ENCODE results near the gene PTPRN2.

The PTPRN2 gene

GRCh38 chr7:158369290-158369689, 218.3 kb downstream of the PTPRN2 start:
- Mint-ChIP-seq H3K9me3 (peaks cover 5% of the 10 kb centered on the region), H3K27me3 (ENCODE audit: low read depth, poor library complexity) (peaks cover 33% of the 10 kb centered on the region), H3K4me3 (no peak overlapping the region), H3K36me3 (ENCODE audit: low read depth) (no peaks in the 10 kb centered on the region), H3K27ac (no peak overlapping the region), H3K4me1 (peaks cover 3% of the 10 kb centered on the region)
- TF ChIP-seq CTCF (IDR thresholded peaks at IDR 0.05), result no peak
- DNase-seq, result no peak

GRCh38 chr7:158368449-158368848, 219.2 kb downstream of the PTPRN2 start:
- peaks cover 31% of the 10 kb centered on the region for H3K27me3 Mint-ChIP-seq (ENCODE audit: low read depth, poor library complexity)
- no peak for TF ChIP-seq CTCF (IDR thresholded peaks at IDR 0.05)
- no peaks in the 10 kb centered on the region for H3K4me1 Mint-ChIP-seq
- H3K27ac Mint-ChIP-seq, result no peak overlapping the region
- no peak overlapping the region for H3K4me3 Mint-ChIP-seq
- H3K36me3 Mint-ChIP-seq (ENCODE audit: low read depth), result no peaks in the 10 kb centered on the region
- H3K9me3 Mint-ChIP-seq, result peaks cover 3% of the 10 kb centered on the region
- DNase-seq, result no peak

GRCh38 chr7:158367634-158367982, 220.0 kb downstream of the PTPRN2 start:
- Mint-ChIP-seq H3K4me1 (no peaks in the 10 kb centered on the region), H3K27me3 (ENCODE audit: low read depth, poor library complexity) (peaks cover 31% of the 10 kb centered on the region), H3K9me3 (peaks cover 3% of the 10 kb centered on the region), H3K36me3 (ENCODE audit: low read depth) (no peaks in the 10 kb centered on the region), H3K27ac (no peak overlapping the region), H3K4me3 (no peak overlapping the region)
- no peak for DNase-seq
- TF ChIP-seq CTCF (IDR thresholded peaks at IDR 0.05), result no peak

GRCh38 chr7:158366916-158367633, 220.5 kb downstream of the PTPRN2 start:
- H3K4me1 Mint-ChIP-seq, result no peaks in the 10 kb centered on the region
- no peak for DNase-seq
- H3K27me3 Mint-ChIP-seq (ENCODE audit: low read depth, poor library complexity), result peaks cover 34% of the 10 kb centered on the region
- H3K9me3 Mint-ChIP-seq, result peaks cover 3% of the 10 kb centered on the region
- TF ChIP-seq CTCF (IDR thresholded peaks at IDR 0.05), result no peak
- no peak overlapping the region for H3K4me3 Mint-ChIP-seq
- H3K27ac Mint-ChIP-seq, result no peak overlapping the region
- H3K36me3 Mint-ChIP-seq (ENCODE audit: low read depth), result no peaks in the 10 kb centered on the region

- H3K4me1 Mint-ChIP-seq, result no peaks in the 10 kb centered on the region
- H3K4me3 Mint-ChIP-seq, result no peak overlapping the region
- no peaks in the 10 kb centered on the region for H3K36me3 Mint-ChIP-seq (ENCODE audit: low read depth)
These were observed 221.3 kb downstream of the PTPRN2 start for GRCh38 chr7:158366346-158366745.

More at GRCh38 chr7:158366346-158366745, 221.3 kb downstream of the PTPRN2 start:
- TF ChIP-seq CTCF (IDR thresholded peaks at IDR 0.05), result no peak
- DNase-seq, result no peak
- Mint-ChIP-seq H3K27me3 (ENCODE audit: low read depth, poor library complexity) (peaks cover 35% of the 10 kb centered on the region), H3K27ac (no peak overlapping the region), H3K9me3 (peaks cover 3% of the 10 kb centered on the region)

Measured in nephron progenitor cell (in vitro differentiated cells).